ENCODE measurements around the gene RBM23. TPM values are rescaled to one million over a fixed set of nuclear protein-coding genes. Genes with fewer than 3 reads are reported as not detected.

RBM23 gene
- polyA plus RNA-seq, 1 experiment = 46.2 TPM

DNA sequence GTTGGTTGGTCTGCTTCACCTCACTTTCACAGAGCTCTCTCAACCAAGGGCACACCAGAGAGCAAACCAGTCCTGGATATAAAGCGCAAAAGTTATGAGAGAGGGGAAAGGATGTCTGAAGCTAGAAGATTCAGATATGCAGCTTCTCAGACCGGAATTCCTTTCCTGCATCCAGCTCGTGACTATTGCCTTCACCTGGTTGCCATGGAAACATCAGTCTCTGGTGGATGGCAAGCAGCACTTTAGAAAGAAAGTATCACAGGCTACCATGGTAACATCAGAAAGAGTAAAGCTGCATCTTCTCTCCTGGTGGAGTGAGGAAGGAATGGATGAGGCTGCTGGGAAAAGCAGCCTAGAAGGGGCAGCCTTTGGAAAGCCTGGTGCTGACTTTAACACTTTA, 22.2 kb downstream of the RBM23 start:
- CTCF ChIA-PET = interaction anchor here (0.6 to 9.0 kb wide), 7 partner anchors 10 to 1789 kb away, joined by 3 to 89 read pairs (median 4); partner anchors contain the start of gene LRP10
- Histone ChIP-seq H3K4me3 (ENCODE audit: low read depth, low read length) (no peak overlapping the region), H3K27ac (ENCODE audit: low read depth, low read length) (no peak overlapping the region), H3K27me3 (ENCODE audit: control insufficient read depth, insufficient read depth, low read length) (no peaks in the 10 kb centered on the region), H3K9me3 (ENCODE audit: control insufficient read depth, insufficient read depth, low read length) (no peaks in the 10 kb centered on the region)
- POLR2A ChIA-PET = interaction anchor here (1.0 kb wide), 1 partner anchor 13 kb away, joined by 5 read pairs; no protein-coding TSS in a partner anchor
- DNase-seq (ENCODE audit: low read depth, low spot score) = no peak
- TF ChIP-seq, protein P1, sequence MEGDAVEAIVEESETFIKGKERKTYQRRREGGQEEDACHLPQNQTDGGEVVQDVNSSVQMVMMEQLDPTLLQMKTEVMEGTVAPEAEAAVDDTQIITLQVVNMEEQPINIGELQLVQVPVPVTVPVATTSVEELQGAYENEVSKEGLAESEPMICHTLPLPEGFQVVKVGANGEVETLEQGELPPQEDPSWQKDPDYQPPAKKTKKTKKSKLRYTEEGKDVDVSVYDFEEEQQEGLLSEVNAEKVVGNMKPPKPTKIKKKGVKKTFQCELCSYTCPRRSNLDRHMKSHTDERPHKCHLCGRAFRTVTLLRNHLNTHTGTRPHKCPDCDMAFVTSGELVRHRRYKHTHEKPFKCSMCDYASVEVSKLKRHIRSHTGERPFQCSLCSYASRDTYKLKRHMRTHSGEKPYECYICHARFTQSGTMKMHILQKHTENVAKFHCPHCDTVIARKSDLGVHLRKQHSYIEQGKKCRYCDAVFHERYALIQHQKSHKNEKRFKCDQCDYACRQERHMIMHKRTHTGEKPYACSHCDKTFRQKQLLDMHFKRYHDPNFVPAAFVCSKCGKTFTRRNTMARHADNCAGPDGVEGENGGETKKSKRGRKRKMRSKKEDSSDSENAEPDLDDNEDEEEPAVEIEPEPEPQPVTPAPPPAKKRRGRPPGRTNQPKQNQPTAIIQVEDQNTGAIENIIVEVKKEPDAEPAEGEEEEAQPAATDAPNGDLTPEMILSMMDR (IDR thresholded peaks at IDR 0.05; ENCODE audit: low read depth, low read length) = no peak

GRCh38 chr14:22896356-22896755, 22.6 kb downstream of the RBM23 start:
- DNase-seq (ENCODE audit: low read depth, low spot score) = no peak
- Histone ChIP-seq H3K4me3 (ENCODE audit: low read depth, low read length) (no peak overlapping the region), H3K9me3 (ENCODE audit: control insufficient read depth, insufficient read depth, low read length) (no peaks in the 10 kb centered on the region), H3K27me3 (ENCODE audit: control insufficient read depth, insufficient read depth, low read length) (no peaks in the 10 kb centered on the region), H3K27ac (ENCODE audit: low read depth, low read length) (no peak overlapping the region)
- CTCF ChIA-PET = interaction anchor here (0.6 to 9.0 kb wide), 9 partner anchors 10 to 1788 kb away, joined by 3 to 89 read pairs (median 4); partner anchors contain the start of gene LRP10
- POLR2A ChIA-PET = interaction anchor here (1.0 kb wide), 1 partner anchor 14 kb away, joined by 5 read pairs; no protein-coding TSS in a partner anchor
- TF ChIP-seq, protein P1 (IDR thresholded peaks at IDR 0.05; ENCODE audit: low read depth, low read length) = no peak

DNA sequence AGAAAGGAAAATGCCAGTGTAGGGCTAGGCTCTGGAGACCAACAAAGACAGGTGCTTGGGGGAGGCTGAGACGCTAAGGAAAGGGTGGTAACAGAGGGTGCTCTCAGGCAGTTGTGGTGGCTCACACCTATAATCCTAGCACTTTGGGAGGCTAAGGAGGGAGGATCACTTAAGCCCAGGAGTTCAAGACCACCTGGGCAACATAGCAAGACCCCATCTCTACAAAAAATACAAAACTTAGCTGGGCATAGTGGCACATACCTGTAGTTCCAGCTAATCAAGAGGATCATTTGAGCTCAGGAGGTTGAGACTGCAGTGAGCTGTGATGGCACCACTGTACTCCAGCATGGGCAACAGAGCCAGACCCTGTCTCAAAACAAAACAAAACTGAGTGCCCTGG, 23.5 kb downstream of the RBM23 start:
- DNase-seq (ENCODE audit: low read depth, low spot score) = no peak
- Histone ChIP-seq H3K9me3 (ENCODE audit: control insufficient read depth, insufficient read depth, low read length) (no peaks in the 10 kb centered on the region), H3K27me3 (ENCODE audit: control insufficient read depth, insufficient read depth, low read length) (no peaks in the 10 kb centered on the region), H3K27ac (ENCODE audit: low read depth, low read length) (no peak overlapping the region), H3K4me3 (ENCODE audit: low read depth, low read length) (no peak overlapping the region)
- ChIA-PET CTCF (interaction anchor here (0.9 to 9.0 kb wide), 7 partner anchors 9 to 338 kb away, joined by 3 to 89 read pairs (median 4); partner anchors contain the start of gene LRP10), POLR2A (no interaction called here)
- TF ChIP-seq, protein P1 (IDR thresholded peaks at IDR 0.05; ENCODE audit: low read depth, low read length) = no peak

DNA sequence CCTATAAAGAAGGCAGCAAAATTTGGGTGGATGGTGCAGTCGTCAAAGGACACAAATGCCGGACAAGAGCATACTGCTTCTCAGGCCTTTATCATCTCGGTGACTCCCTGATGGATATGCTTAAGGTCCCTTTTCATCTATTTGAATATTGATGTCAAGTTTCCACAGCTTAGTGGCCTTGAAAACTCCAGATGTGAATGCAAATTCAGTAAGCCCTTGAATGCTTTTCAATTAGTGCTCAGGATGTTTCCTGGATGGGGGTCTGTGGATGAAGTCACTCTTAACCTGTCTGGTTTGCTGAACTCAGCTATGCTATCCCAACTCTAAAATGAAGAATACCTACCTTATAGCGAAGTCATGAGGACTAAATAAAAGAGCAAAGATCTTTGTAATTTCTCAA, 25.2 kb downstream of the RBM23 start:
- CTCF ChIA-PET = interaction anchor here (1.0 to 1.7 kb wide), 2 partner anchors 21 to 324 kb away, joined by 3 to 10 read pairs; no protein-coding TSS in a partner anchor
- no peak for DNase-seq (ENCODE audit: low read depth, low spot score)
- POLR2A ChIA-PET = interaction anchor here (0.9 kb wide), 1 partner anchor 25 kb away, joined by 3 read pairs; the partner anchor contains the start of gene RBM23
- Histone ChIP-seq H3K27ac (ENCODE audit: low read depth, low read length) (no peak overlapping the region), H3K9me3 (ENCODE audit: control insufficient read depth, insufficient read depth, low read length) (no peaks in the 10 kb centered on the region), H3K4me3 (ENCODE audit: low read depth, low read length) (no peak overlapping the region), H3K27me3 (ENCODE audit: control insufficient read depth, insufficient read depth, low read length) (no peaks in the 10 kb centered on the region)
- TF ChIP-seq, protein P1 (IDR thresholded peaks at IDR 0.05; ENCODE audit: low read depth, low read length) = no peak

GRCh38 chr14:22892488-22892887, 26.5 kb downstream of the RBM23 start:
- POLR2A ChIA-PET = interaction anchor here (0.7 kb wide), 1 partner anchor 10 kb away, joined by 3 read pairs; the partner anchor contains the start of gene REM2

More at GRCh38 chr14:22892488-22892887, 26.5 kb downstream of the RBM23 start:
- Histone ChIP-seq H3K4me3 (ENCODE audit: low read depth, low read length) (no peak overlapping the region), H3K27me3 (ENCODE audit: control insufficient read depth, insufficient read depth, low read length) (no peaks in the 10 kb centered on the region), H3K27ac (ENCODE audit: low read depth, low read length) (no peak overlapping the region), H3K9me3 (ENCODE audit: control insufficient read depth, insufficient read depth, low read length) (no peaks in the 10 kb centered on the region)
- TF ChIP-seq, protein P1 (IDR thresholded peaks at IDR 0.05; ENCODE audit: low read depth, low read length) = no peak
- CTCF ChIA-PET = interaction anchor here (1.3 to 1.6 kb wide), 2 partner anchors 20 to 336 kb away, joined by 3 to 10 read pairs; no protein-coding TSS in a partner anchor
- no peak for DNase-seq (ENCODE audit: low read depth, low spot score)
